Osteoblast (primary cell): ENCODE data around the gene ROBO2. TPM values are rescaled to one million over a fixed set of nuclear protein-coding genes. Genes with fewer than 3 reads are reported as not detected.

Experiments used
- DNase-seq: peaks from one replicate; pipeline ENCODE4 v3.0.0; 2011; ENCODE audit warnings: low spot score, mixed read lengths; ENCODE audit not compliant: insufficient read length; ENCODE audit errors: missing footprints
- H2AFZ ChIP-seq: 2 replicates; pipeline ENCODE4 v1.6.0; 2011; ENCODE audit warnings: mild to moderate bottlenecking, low read length
- H3K27ac ChIP-seq: 2 replicates; pipeline ENCODE4 v1.5.1; 2011; ENCODE audit warnings: mild to moderate bottlenecking, low read depth, low read length, moderate library complexity
- H3K27me3 ChIP-seq: 2 replicates; pipeline ENCODE4 v1.6.0; 2012; ENCODE audit warnings: mild to moderate bottlenecking, control low read depth, inconsistent platforms, low read length, moderate library complexity; ENCODE audit not compliant: insufficient read depth
- H3K36me3 ChIP-seq: 2 replicates; pipeline ENCODE4 v1.5.1; 2011; ENCODE audit warnings: mild to moderate bottlenecking, low read length, control low read depth, moderate library complexity; ENCODE audit not compliant: insufficient read depth
- H3K4me1 ChIP-seq: 2 replicates; pipeline ENCODE4 v1.5.1; 2011; ENCODE audit warnings: mild to moderate bottlenecking, low read length, control low read depth, moderate library complexity; ENCODE audit not compliant: insufficient read depth
- H3K4me2 ChIP-seq: 2 replicates; pipeline ENCODE4 v1.6.0; 2011; ENCODE audit warnings: mild to moderate bottlenecking, low read length; ENCODE audit not compliant: insufficient read depth
- H3K4me3 ChIP-seq: fragments of 200-600 bp; sonication (generic); 3 replicates; pipeline ENCODE4 v1.5.1; 2012; ENCODE audit warnings: mild to moderate bottlenecking, low read length, inconsistent platforms; ENCODE audit not compliant: insufficient read depth
- H3K79me2 ChIP-seq: 2 replicates; pipeline ENCODE4 v1.6.0; 2012; ENCODE audit warnings: mild to moderate bottlenecking, low read length, control low read depth, inconsistent platforms; ENCODE audit not compliant: insufficient read depth
- H3K9me3 ChIP-seq: 2 replicates; pipeline ENCODE4 v1.5.1; 2011; ENCODE audit warnings: low read depth, low read length, control low read depth
- H4K20me1 ChIP-seq: 2 replicates; pipeline ENCODE4 v1.6.0; 2012; ENCODE audit warnings: mild to moderate bottlenecking, low read length, control low read depth; ENCODE audit not compliant: insufficient read depth
- small RNA-seq: library from RNA; depleted of rRNA; stranded (forward); fragments of <200 nt; gene quantifications from one replicate; pipeline ENCODE3, GENCODE V24; 2012
- total RNA-seq: library from RNA; depleted of rRNA; stranded (reverse); fragments of >200 nt; gene quantifications from 2 replicates; pipeline ENCODE4 v1.2.3, GENCODE V29; 2012
- TF ChIP-seq, protein P1 (sequence below): IDR thresholded peaks from 2 replicates; pipeline ENCODE4 v1.5.1; 2011; ENCODE audit warnings: mild to moderate bottlenecking, low read depth, low read length, moderate library complexity; ENCODE audit errors: extremely low read depth

The ROBO2 gene
- total RNA-seq, 1 donor: 0.36 TPM

DNA sequence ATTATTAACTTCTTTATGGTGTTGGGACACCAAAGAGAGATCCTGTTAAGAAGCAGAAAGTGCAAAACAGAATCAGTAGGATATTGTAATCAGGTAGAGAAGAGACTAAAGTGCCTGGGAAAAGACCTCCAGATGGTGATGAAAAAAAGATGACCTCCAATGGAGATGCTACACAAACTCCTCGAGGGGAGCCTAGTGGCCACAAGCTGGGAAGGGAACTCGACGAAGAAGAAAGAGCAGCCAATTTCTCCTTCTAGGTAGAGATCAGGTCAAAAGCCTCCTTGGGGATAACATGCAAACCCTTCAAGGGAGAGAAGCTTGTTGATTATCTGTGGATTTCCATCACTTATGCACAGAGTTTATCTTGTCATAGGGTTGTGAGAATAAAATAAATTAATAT, 647.6 kb downstream of the ROBO2 start:
- Histone ChIP-seq H2AFZ (no peak overlapping the region), H3K4me3 (no peak overlapping the region), H3K79me2 (no peaks in the 10 kb centered on the region), H3K36me3 (no peaks in the 10 kb centered on the region), H3K4me1 (no peaks in the 10 kb centered on the region), H3K9me3 (no peaks in the 10 kb centered on the region), H3K27ac (no peak overlapping the region), H4K20me1 (no peaks in the 10 kb centered on the region), H3K27me3 (no peaks in the 10 kb centered on the region), H3K4me2 (no peak overlapping the region)
- DNase-seq: no peak
- TF ChIP-seq, protein P1, sequence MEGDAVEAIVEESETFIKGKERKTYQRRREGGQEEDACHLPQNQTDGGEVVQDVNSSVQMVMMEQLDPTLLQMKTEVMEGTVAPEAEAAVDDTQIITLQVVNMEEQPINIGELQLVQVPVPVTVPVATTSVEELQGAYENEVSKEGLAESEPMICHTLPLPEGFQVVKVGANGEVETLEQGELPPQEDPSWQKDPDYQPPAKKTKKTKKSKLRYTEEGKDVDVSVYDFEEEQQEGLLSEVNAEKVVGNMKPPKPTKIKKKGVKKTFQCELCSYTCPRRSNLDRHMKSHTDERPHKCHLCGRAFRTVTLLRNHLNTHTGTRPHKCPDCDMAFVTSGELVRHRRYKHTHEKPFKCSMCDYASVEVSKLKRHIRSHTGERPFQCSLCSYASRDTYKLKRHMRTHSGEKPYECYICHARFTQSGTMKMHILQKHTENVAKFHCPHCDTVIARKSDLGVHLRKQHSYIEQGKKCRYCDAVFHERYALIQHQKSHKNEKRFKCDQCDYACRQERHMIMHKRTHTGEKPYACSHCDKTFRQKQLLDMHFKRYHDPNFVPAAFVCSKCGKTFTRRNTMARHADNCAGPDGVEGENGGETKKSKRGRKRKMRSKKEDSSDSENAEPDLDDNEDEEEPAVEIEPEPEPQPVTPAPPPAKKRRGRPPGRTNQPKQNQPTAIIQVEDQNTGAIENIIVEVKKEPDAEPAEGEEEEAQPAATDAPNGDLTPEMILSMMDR: no peak

DNA sequence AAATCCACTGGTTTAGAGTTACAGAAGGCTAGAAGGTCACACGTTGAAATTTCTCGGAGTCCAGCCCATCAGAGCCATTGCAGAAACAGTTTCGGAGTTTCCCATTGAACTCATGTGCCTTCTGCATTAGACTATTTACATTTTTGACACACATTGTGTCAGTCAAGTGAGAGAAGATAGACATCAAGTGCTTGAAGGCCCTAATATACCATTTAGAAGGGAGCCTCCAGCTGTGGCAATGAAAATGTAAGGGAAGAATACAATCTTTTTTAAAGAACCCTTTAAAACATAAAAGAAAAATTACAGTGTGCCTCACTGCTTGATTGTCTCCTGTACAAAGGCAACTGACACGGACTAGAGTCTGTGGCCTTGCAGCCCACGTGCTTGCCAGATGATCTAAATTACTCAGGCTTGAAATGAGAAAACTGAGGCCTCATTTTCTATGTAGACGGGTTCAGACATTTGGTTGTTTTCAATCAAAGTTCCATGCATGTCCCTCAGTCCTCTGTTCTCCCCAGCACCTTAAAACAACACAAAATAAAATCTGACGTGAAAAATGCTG, 650.5 kb downstream of the ROBO2 start:
- no peaks in the 10 kb centered on the region for H3K79me2 ChIP-seq
- H3K4me2 ChIP-seq: no peak overlapping the region
- TF ChIP-seq, protein P1: no peak
- DNase-seq: no peak
- H3K4me1 ChIP-seq: no peaks in the 10 kb centered on the region
- no peaks in the 10 kb centered on the region for H3K27me3 ChIP-seq
- no peak overlapping the region for H3K27ac ChIP-seq
- no peaks in the 10 kb centered on the region for H3K9me3 ChIP-seq
- H3K36me3 ChIP-seq: no peaks in the 10 kb centered on the region
- no peak overlapping the region for H2AFZ ChIP-seq
- H3K4me3 ChIP-seq: no peak overlapping the region
- no peaks in the 10 kb centered on the region for H4K20me1 ChIP-seq

DNA sequence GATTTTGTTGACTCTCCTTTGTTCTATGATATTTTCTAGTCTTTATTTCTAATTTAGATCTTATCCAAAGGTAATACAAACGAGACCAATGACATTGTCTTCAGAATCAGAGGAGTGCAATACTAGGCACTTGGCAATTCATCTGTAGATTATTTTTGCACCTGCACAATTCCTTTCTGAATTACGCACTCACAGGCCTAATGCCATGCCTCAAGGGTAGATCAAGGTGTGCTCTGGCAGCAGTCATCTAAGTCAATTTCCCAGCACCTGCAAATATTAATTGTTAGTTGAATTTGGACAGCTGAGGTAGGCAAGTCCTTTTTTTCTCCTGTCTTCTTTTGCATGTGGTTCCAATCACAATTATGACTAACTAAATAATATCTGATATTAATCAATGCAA, 653.2 kb downstream of the ROBO2 start:
- no peaks in the 10 kb centered on the region for H3K27me3 ChIP-seq
- H4K20me1 ChIP-seq: no peaks in the 10 kb centered on the region
- H3K27ac ChIP-seq: no peak overlapping the region
- no peak overlapping the region for H3K4me3 ChIP-seq
- H3K79me2 ChIP-seq: no peaks in the 10 kb centered on the region
- H3K9me3 ChIP-seq: no peaks in the 10 kb centered on the region
- DNase-seq: no peak
- H2AFZ ChIP-seq: no peak overlapping the region
- no peaks in the 10 kb centered on the region for H3K36me3 ChIP-seq
- H3K4me1 ChIP-seq: no peaks in the 10 kb centered on the region
- H3K4me2 ChIP-seq: no peak overlapping the region
- TF ChIP-seq, protein P1: no peak

DNA sequence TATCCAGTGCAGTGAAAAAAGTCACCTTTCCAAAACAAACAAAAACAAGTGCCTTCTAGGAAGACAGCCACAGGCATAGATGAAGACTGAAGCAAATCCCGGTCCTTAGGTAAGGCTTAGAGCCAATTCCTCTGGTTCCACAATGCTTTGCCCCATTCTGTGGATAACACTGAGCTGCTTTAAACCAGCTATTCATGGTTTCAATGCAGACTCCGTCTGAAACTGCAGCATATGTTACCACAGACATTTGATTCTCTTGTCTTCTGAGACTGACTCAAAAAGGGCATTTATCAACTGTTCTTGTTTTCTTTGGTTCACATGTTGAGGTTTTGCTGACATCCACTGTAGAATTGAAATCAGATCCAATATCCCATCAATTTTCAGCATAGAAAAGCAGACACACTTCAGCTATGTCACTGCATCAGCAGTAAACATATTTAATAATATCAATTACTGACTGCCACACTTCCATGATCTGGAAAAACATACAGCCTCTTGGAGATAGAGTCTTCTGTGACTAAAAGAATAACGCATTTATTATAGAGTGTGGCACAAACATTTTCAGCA, 659.3 kb downstream of the ROBO2 start:
- no peak overlapping the region for H3K27ac ChIP-seq
- DNase-seq: no peak

More for the DNA sequence above, 659.3 kb downstream of the ROBO2 start:
- H3K4me3 ChIP-seq: no peak overlapping the region
- no peaks in the 10 kb centered on the region for H3K4me1 ChIP-seq
- TF ChIP-seq, protein P1: no peak
- H3K27me3 ChIP-seq: no peaks in the 10 kb centered on the region
- H2AFZ ChIP-seq: no peak overlapping the region
- H3K36me3 ChIP-seq: no peaks in the 10 kb centered on the region
- no peaks in the 10 kb centered on the region for H3K79me2 ChIP-seq
- no peaks in the 10 kb centered on the region for H4K20me1 ChIP-seq
- no peak overlapping the region for H3K4me2 ChIP-seq
- H3K9me3 ChIP-seq: peaks cover 2% of the 10 kb centered on the region

Small RNA genes lying within 50 kb of the gene (small RNA-seq; reads per million reads assigned to genes)
- gene RNU6-386P: not detected
